Adrenal gland (tissue), 12 donors: ENCODE results near the gene NR3C1. TPM values are rescaled to one million over a fixed set of nuclear protein-coding genes. Genes with fewer than 3 reads are reported as not detected.

Experiments used
- DNase-seq, 7 donors: peaks; one replicate each; pipeline ENCODE4 v3.0.0-alpha.2; 2019 to 2020
- H3K27ac ChIP-seq, 5 donors: fragments of 200-600 bp; sonication (generic) in 4 of 5; 1 replicate in 3 of 5; 2 replicates in 2 of 5; pipeline versions ENCODE4 v1.5.1 to v1.8.0; 2016 to 2020; ENCODE audit warnings: mild to moderate bottlenecking in 1 of 5
- H3K27me3 ChIP-seq: fragments of 200-600 bp; 2 replicates; pipeline ENCODE4 v1.8.0; 2021
- H3K36me3 ChIP-seq, 2 donors: fragments of 200-600 bp; replicated peaks in 1 of 2; 1 replicate in 1 of 2; 2 replicates in 1 of 2; pipeline versions ENCODE4 v1.5.1 to v1.8.0; 2018 to 2022
- H3K4me1 ChIP-seq, 2 donors: fragments of 200-600 bp; replicated peaks in 1 of 2; 1 replicate in 1 of 2; 2 replicates in 1 of 2; pipeline versions ENCODE4 v1.5.1 to v1.8.0; 2018 to 2021
- H3K4me3 ChIP-seq, 4 donors: fragments of 200-600 bp; sonication (generic) in 3 of 4; one replicate each; pipeline ENCODE4 v1.5.1; 2016 to 2018
- H3K9me3 ChIP-seq, 3 donors: fragments of 200-600 bp; sonication (generic) in 1 of 3; replicated peaks in 1 of 3; 1 replicate in 2 of 3; 2 replicates in 1 of 3; pipeline versions ENCODE4 v1.5.1 to v1.8.0; 2016 to 2021
- CTCF ChIP-seq, 6 experiments: fragments of 450-650 bp in 4 of 6; fragments of 200-600 bp in 2 of 6; sonication (generic) in 1 of 6; IDR thresholded peaks; 1 replicate in 5 of 6; 2 replicates in 1 of 6; pipeline versions ENCODE4 v1.5.1 to v1.8.0; 2016 to 2021; ENCODE audit warnings: antibody characterized with exemption in 6 of 6, mild to moderate bottlenecking in 2 of 6, moderate library complexity in 1 of 6
- POLR2A ChIP-seq, 2 donors: fragments of 450-650 bp; IDR thresholded peaks; one replicate each; pipeline ENCODE4 v1.6.1; 2017; ENCODE audit warnings: antibody characterized with exemption in 2 of 2, mild to moderate bottlenecking in 2 of 2, moderate library complexity in 1 of 2
- WGBS, 4 donors: extraction: QIAGEN DNeasy Blood & Tissue Kit in 2 of 4; methylation state at CpG; one replicate each; pipeline versions ENCODE4 v1.1.5 to v1.1.7; 2013 to 2017; 5-methylcytosine and 5-hydroxymethylcytosine counted together
- intact Hi-C, 2 donors: fragments of 100-400 bp; cut with DNase I; formaldehyde crosslinking; loops; one replicate each; pipeline versions ENCODE4 v1.14.1 to v1.15.0; 2022 to 2023
- polyA plus RNA-seq, 3 donors: library from polyadenylated mRNA; stranded (reverse); fragments of 200-250 nt in 2 of 3; fragments of 350-450 nt in 1 of 3; fragmentation: Illumina TruSeq in 1 of 3; extraction: RNeasy Lipid Tissue Mini Kit (QIAGEN cat#74804) in 1 of 3; gene quantifications; one replicate each; pipeline ENCODE4 v1.2.3, GENCODE V29; 2013 to 2014
- total RNA-seq, 9 donors: library from RNA; depleted of rRNA in 4 of 9; stranded (reverse); fragments of >200 nt in 4 of 9; fragments of 120-200 nt in 1 of 9; fragmentation: NEBNext Ultra II Directional in 1 of 9; extraction: Animal tissue kit (Norgen Biotek cat#: 25700) in 1 of 9; gene quantifications; one replicate each; pipeline versions ENCODE4 v1.1.0 to v1.2.4, GENCODE V29; 2013 to 2023
- donor health status: healthy with polysubstance abuse.
- donor health status: Bipolar disorder and iron deficiency.
- donor health status: DM: yes; HTN: yes; CAD: no.
- donor health status: DM: no; HTN: no; CAD: no.
- donor health status: DM: no; HTN: no; CAD: no.
- donor health status: DM: yes; HTN: yes; CAD: no.

NR3C1 gene
- total and polyA plus RNA-seq, 12 donors, result 7.5 to 35.5 (median 24.5) TPM

GRCh38 chr5:143349177-143349576, 54.3 kb downstream of the NR3C1 start:
- no peak for TF ChIP-seq CTCF (IDR thresholded peaks at IDR 0.05)
- TF ChIP-seq POLR2A (IDR thresholded peaks at IDR 0.05), result no peak
- Histone ChIP-seq H3K27me3 (no peaks in the 10 kb centered on the region), H3K36me3 (no peaks in the 10 kb centered on the region), H3K9me3 (no peaks in the 10 kb centered on the region), H3K4me1 (peaks cover 12 to 51% of the 10 kb centered on the region in 2 donors), H3K4me3 (no peak overlapping the region), H3K27ac (no peak overlapping the region)
- DNase-seq, result no peak
- intact Hi-C loops, result no loop called here

- DNase-seq, result no peak
- Histone ChIP-seq H3K27ac (no peak overlapping the region), H3K27me3 (no peaks in the 10 kb centered on the region), H3K9me3 (no peaks in the 10 kb centered on the region), H3K36me3 (no peaks in the 10 kb centered on the region), H3K4me1 (peaks cover 12 to 38% of the 10 kb centered on the region in 2 donors), H3K4me3 (no peak overlapping the region)
- 74 to 83% (median 82%) methylated on average over 3 of the region's 3 CpGs for WGBS, 4 donors
- TF ChIP-seq POLR2A (IDR thresholded peaks at IDR 0.05), result no peak
- TF ChIP-seq CTCF (IDR thresholded peaks at IDR 0.05), result no peak
- intact Hi-C loops, result no loop called here
Observed at GRCh38 chr5:143347698-143348344, 55.7 kb downstream of the NR3C1 start.

- Histone ChIP-seq H3K9me3 (no peaks in the 10 kb centered on the region), H3K4me1 (peaks cover 12 to 41% of the 10 kb centered on the region in 2 donors), H3K27ac (no peak overlapping the region), H3K36me3 (no peaks in the 10 kb centered on the region), H3K4me3 (no peak overlapping the region), H3K27me3 (no peaks in the 10 kb centered on the region)
- 45 to 67% (median 50%) methylated on average over 1 of the region's 1 CpG for WGBS, 4 donors
- TF ChIP-seq CTCF (IDR thresholded peaks at IDR 0.05), result no peak
- TF ChIP-seq POLR2A (IDR thresholded peaks at IDR 0.05), result no peak
- intact Hi-C loops, result no loop called here
- no peak for DNase-seq
Observed at GRCh38 chr5:143347046-143347445, 56.4 kb downstream of the NR3C1 start.

GRCh38 chr5:143345671-143346440, 57.6 kb downstream of the NR3C1 start:
- intact Hi-C loops, result no loop called here
- Histone ChIP-seq H3K4me3 (no peak overlapping the region), H3K36me3 (no peaks in the 10 kb centered on the region), H3K27ac (no peak overlapping the region), H3K9me3 (no peaks in the 10 kb centered on the region), H3K4me1 (peaks cover 6 to 43% of the 10 kb centered on the region in 2 donors), H3K27me3 (no peaks in the 10 kb centered on the region)
- DNase-seq, result no peak
- 67 to 93% (median 80%) methylated on average over 1 of the region's 1 CpG for WGBS, 4 donors
- no peak for TF ChIP-seq POLR2A (IDR thresholded peaks at IDR 0.05)
- TF ChIP-seq CTCF (IDR thresholded peaks at IDR 0.05), result no peak
